Heart left ventricle (tissue), 13 donors: ENCODE data around the gene CALR3.
"Not testable (repeated sequence)": the region's sequence is repeated elsewhere in the genome, so short reads cannot be mapped to it uniquely, and the experiment has no call there.

Experiments used
- POLR2A ChIP-seq, 2 donors: fragments of 450-650 bp; IDR thresholded peaks; one replicate each; pipeline ENCODE4 v1.6.1; 2017; ENCODE audit warnings: antibody characterized with exemption in 2 of 2, mild to moderate bottlenecking in 2 of 2, moderate library complexity in 2 of 2
- TF ChIP-seq, protein P1 (sequence below), 12 donors: fragments of 200-600 bp; sonication (generic) in 4 of 12; IDR thresholded peaks; one replicate each; pipeline versions ENCODE4 v1.5.0 to v1.8.0; 2018 to 2022; ENCODE audit warnings: antibody characterized with exemption in 12 of 12, mild to moderate bottlenecking in 5 of 12
- donor health status: ischemic (EF 13 %, LVEDD 7.1; RV severe dilation, severe dysfunction).
- donor health status: DM: no; HTN: yes; CAD: no.
- donor health status: DM: no; HTN: no; CAD: no.
- donor health status: ischemic (EF 25% LVEDD 6.9; RV normal size, moderate dysfunction).
- donor health status: ischemic (EF 25% LVEDD 5.7; RV mildly dilated, moderate dysfunction).
- donor health status: ischemic (EF 35%, LVEDD 5.7; RV mildly dilated, moderate dysfunction).
- donor health status: nonischemic (EF 11% LVEDD 7.7; RV severe dilation, severe dysfunction).
- donor health status: DM: yes; HTN: yes; CAD: no.
- donor health status: PGD.
- donor health status: ischemic (EF 29% LVEDD 5.4; RV normal size, mild dysfunction).
- donor health status: nonischemic (EF 23%, LVEDD 6.1; RV moderate dilation, normal function).

DNA sequence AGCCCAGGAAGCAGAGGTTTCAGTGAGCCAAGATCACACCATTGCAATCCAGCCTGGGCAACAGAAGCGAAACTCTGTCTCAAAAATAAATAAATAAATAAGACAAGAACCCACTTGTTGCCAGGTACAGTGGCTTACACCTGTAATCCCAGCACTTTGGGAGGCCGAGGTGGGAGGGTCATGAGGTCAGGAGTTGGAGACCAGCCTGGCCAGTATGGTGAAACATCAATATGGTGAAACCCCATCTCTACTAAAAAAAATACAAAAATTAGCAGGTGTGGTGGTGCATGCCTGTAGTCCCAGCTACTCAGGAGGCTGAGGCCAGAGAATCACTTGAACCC, 23.4 kb downstream of the CALR3 start:
- TF ChIP-seq, protein P1, sequence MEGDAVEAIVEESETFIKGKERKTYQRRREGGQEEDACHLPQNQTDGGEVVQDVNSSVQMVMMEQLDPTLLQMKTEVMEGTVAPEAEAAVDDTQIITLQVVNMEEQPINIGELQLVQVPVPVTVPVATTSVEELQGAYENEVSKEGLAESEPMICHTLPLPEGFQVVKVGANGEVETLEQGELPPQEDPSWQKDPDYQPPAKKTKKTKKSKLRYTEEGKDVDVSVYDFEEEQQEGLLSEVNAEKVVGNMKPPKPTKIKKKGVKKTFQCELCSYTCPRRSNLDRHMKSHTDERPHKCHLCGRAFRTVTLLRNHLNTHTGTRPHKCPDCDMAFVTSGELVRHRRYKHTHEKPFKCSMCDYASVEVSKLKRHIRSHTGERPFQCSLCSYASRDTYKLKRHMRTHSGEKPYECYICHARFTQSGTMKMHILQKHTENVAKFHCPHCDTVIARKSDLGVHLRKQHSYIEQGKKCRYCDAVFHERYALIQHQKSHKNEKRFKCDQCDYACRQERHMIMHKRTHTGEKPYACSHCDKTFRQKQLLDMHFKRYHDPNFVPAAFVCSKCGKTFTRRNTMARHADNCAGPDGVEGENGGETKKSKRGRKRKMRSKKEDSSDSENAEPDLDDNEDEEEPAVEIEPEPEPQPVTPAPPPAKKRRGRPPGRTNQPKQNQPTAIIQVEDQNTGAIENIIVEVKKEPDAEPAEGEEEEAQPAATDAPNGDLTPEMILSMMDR (IDR thresholded peaks at IDR 0.05), result not testable (repeated sequence)
- not testable (repeated sequence) for TF ChIP-seq POLR2A (IDR thresholded peaks at IDR 0.05)
